ENCODE results near the gene PTCSC3. TPM values are rescaled to one million over a fixed set of nuclear protein-coding genes. Genes with fewer than 3 reads are reported as not detected.

Gene PTCSC3
- total and polyA plus RNA-seq, 2 experiments from 2014 or later, result not detected

DNA sequence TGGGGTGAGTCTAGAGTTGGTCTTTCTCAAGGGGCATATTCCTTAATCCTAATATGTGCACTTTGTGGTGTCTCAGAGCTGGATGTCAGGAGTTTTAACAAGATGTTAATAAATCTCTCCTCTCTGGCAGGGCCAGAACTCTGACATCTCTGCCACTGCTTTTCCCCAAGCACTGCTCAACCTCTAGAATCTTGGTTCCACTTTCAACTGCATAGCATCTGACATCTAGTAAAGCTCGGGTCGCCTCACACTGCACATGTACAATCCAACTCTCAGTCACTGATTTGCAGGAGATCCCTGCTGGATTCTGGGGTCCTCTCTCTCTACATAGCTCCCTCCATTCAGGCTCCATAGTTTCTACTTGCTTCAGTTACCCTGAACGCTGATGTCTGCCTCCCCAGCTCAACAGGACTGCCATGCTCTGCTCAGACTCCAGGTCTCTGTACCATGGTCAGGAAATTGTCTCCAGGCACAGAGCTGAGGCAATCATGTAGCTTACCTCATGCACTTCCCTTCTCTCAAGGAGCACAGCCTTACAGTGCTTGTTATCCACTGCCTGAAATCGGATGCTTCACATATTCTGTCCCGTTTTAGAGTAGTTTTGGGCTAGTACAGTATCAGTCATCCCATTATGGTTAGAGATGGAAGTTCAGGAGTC is 1.6 kb downstream of the PTCSC3 start (continued):
- no peak for TF ChIP-seq ZNF114 (CRISPR knock-in tag; IDR thresholded peaks at IDR 0.05)
- no peak for TF ChIP-seq POLR2AphosphoS5 (IDR thresholded peaks at IDR 0.05; ENCODE audit: low read depth)
- TF ChIP-seq CREB1 (CRISPR knock-in tag; IDR thresholded peaks at IDR 0.05; ENCODE audit: low read depth), result no peak
- TF ChIP-seq EZH2 (IDR thresholded peaks at IDR 0.05; ENCODE audit: low read depth, unreplicated experiment), result no peak
- TF ChIP-seq ETS1 (IDR thresholded peaks at IDR 0.05), result no peak
- TF ChIP-seq, protein P1, sequence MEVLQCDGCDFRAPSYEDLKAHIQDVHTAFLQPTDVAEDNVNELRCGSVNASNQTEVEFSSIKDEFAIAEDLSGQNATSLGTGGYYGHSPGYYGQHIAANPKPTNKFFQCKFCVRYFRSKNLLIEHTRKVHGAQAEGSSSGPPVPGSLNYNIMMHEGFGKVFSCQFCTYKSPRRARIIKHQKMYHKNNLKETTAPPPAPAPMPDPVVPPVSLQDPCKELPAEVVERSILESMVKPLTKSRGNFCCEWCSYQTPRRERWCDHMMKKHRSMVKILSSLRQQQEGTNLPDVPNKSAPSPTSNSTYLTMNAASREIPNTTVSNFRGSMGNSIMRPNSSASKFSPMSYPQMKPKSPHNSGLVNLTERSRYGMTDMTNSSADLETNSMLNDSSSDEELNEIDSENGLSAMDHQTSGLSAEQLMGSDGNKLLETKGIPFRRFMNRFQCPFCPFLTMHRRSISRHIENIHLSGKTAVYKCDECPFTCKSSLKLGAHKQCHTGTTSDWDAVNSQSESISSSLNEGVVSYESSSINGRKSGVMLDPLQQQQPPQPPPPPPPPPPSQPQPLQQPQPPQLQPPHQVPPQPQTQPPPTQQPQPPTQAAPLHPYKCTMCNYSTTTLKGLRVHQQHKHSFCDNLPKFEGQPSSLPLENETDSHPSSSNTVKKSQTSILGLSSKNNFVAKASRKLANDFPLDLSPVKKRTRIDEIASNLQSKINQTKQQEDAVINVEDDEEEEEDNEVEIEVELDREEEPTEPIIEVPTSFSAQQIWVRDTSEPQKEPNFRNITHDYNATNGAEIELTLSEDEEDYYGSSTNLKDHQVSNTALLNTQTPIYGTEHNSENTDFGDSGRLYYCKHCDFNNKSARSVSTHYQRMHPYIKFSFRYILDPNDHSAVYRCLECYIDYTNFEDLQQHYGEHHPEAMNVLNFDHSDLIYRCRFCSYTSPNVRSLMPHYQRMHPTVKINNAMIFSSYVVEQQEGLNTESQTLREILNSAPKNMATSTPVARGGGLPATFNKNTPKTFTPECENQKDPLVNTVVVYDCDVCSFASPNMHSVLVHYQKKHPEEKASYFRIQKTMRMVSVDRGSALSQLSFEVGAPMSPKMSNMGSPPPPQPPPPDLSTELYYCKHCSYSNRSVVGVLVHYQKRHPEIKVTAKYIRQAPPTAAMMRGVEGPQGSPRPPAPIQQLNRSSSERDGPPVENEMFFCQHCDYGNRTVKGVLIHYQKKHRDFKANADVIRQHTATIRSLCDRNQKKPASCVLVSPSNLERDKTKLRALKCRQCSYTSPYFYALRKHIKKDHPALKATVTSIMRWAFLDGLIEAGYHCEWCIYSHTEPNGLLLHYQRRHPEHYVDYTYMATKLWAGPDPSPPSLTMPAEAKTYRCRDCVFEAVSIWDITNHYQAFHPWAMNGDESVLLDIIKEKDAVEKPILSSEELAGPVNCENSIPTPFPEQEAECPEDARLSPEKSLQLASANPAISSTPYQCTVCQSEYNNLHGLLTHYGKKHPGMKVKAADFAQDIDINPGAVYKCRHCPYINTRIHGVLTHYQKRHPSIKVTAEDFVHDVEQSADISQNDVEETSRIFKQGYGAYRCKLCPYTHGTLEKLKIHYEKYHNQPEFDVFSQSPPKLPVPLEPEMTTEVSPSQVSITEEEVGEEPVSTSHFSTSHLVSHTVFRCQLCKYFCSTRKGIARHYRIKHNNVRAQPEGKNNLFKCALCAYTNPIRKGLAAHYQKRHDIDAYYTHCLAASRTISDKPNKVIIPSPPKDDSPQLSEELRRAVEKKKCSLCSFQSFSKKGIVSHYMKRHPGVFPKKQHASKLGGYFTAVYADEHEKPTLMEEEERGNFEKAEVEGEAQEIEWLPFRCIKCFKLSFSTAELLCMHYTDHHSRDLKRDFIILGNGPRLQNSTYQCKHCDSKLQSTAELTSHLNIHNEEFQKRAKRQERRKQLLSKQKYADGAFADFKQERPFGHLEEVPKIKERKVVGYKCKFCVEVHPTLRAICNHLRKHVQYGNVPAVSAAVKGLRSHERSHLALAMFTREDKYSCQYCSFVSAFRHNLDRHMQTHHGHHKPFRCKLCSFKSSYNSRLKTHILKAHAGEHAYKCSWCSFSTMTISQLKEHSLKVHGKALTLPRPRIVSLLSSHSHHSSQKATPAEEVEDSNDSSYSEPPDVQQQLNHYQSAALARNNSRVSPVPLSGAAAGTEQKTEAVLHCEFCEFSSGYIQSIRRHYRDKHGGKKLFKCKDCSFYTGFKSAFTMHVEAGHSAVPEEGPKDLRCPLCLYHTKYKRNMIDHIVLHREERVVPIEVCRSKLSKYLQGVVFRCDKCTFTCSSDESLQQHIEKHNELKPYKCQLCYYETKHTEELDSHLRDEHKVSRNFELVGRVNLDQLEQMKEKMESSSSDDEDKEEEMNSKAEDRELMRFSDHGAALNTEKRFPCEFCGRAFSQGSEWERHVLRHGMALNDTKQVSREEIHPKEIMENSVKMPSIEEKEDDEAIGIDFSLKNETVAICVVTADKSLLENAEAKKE (CRISPR knock-in tag; IDR thresholded peaks at IDR 0.05), result no peak

GRCh38 chr14:36173161-36173560 is 3.4 kb downstream of the PTCSC3 start:
- Histone ChIP-seq H3F3A (replicated peaks; ENCODE audit: low read depth) (no peaks in the 10 kb centered on the region), H3K36me3 (ENCODE audit: insufficient read depth) (no peaks in the 10 kb centered on the region), H2AFZ (no peak overlapping the region), H3K79me2 (replicated peaks; ENCODE audit: insufficient read depth) (no peaks in the 10 kb centered on the region), H3K4me3 (no peak overlapping the region), H4K20me1 (replicated peaks; ENCODE audit: insufficient read depth) (no peaks in the 10 kb centered on the region), H3K4me1 (ENCODE audit: insufficient read depth) (peaks cover 15% of the 10 kb centered on the region), H3K9me2 (ENCODE audit: insufficient read depth) (no peaks in the 10 kb centered on the region), H3K27ac (ENCODE audit: low read depth) (no peak overlapping the region), H3K27me3 (ENCODE audit: insufficient read depth) (no peaks in the 10 kb centered on the region), H3K4me2 (no peak overlapping the region)
- H3K9me3 Mint-ChIP-seq, result no peaks in the 10 kb centered on the region
- H3K36me3 Mint-ChIP-seq (ENCODE audit: low read depth), result no peaks in the 10 kb centered on the region
- H3K27ac Mint-ChIP-seq, result no peak overlapping the region
- ATAC-seq (no peak), DNase-seq (ENCODE audit: low spot score) (no peak)
- peaks cover 7% of the 10 kb centered on the region for H3K4me1 Mint-ChIP-seq
- H3K4me3 Mint-ChIP-seq, result no peak overlapping the region
- H3K27me3 Mint-ChIP-seq (ENCODE audit: insufficient read depth, low read depth, poor library complexity), result peaks cover under 1% of the 10 kb centered on the region
- TF ChIP-seq, protein P2, sequence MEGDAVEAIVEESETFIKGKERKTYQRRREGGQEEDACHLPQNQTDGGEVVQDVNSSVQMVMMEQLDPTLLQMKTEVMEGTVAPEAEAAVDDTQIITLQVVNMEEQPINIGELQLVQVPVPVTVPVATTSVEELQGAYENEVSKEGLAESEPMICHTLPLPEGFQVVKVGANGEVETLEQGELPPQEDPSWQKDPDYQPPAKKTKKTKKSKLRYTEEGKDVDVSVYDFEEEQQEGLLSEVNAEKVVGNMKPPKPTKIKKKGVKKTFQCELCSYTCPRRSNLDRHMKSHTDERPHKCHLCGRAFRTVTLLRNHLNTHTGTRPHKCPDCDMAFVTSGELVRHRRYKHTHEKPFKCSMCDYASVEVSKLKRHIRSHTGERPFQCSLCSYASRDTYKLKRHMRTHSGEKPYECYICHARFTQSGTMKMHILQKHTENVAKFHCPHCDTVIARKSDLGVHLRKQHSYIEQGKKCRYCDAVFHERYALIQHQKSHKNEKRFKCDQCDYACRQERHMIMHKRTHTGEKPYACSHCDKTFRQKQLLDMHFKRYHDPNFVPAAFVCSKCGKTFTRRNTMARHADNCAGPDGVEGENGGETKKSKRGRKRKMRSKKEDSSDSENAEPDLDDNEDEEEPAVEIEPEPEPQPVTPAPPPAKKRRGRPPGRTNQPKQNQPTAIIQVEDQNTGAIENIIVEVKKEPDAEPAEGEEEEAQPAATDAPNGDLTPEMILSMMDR (conservative IDR thresholded peaks at IDR 0.05; ENCODE audit: low read depth in 2 of 2), result no peak
- TF ChIP-seq STAT1 (IDR thresholded peaks at IDR 0.05; ENCODE audit: unreplicated experiment), result no peak
